Fibroblast of skin of back (primary cell): ENCODE results near the gene FAM151A. TPM values are rescaled to one million over a fixed set of nuclear protein-coding genes. Genes with fewer than 3 reads are reported as not detected.

Experiments used
- DNase-seq: peaks from one replicate; pipeline ENCODE4 v3.0.0-alpha.2; 2013
- polyA plus RNA-seq, 2 experiments: library from polyadenylated mRNA; unstranded; fragments of 120-200 nt; gene quantifications; one replicate each; pipeline ENCODE4 v1.2.1, GENCODE V29; 2013; ENCODE audit not compliant: insufficient read length in 2 of 2

FAM151A gene
- not detected for polyA plus RNA-seq (2013, experiment 1 of 2; ENCODE audit: insufficient read length)
- polyA plus RNA-seq (2013, experiment 2 of 2; ENCODE audit: insufficient read length) = not detected

- no peak for DNase-seq
Measured at GRCh38 chr1:54623216-54624007, at the start of gene FAM151A. TSS of gene FAM151A (minus strand) at chr1:54623525. CDS start at chr1:54623395, 130 bp downstream.

GRCh38 chr1:54671985-54672608 is 48.8 kb upstream of the FAM151A start:
- DNase-seq = peak; percentile 37

GRCh38 chr1:54668567-54668966 is 45.2 kb upstream of the FAM151A start:
- DNase-seq = no peak

- no peak for DNase-seq
Measured at GRCh38 chr1:54667797-54668196, 44.5 kb upstream of the FAM151A start.

GRCh38 chr1:54666333-54666732 is 43.0 kb upstream of the FAM151A start:
- no peak for DNase-seq

- DNase-seq = no peak
Measured at GRCh38 chr1:54665852-54666251, 42.5 kb upstream of the FAM151A start.

GRCh38 chr1:54664364-54664763 is 41.0 kb upstream of the FAM151A start:
- DNase-seq = no peak

GRCh38 chr1:54663725-54664124 is 40.4 kb upstream of the FAM151A start:
- no peak for DNase-seq

- DNase-seq = no peak
Measured at GRCh38 chr1:54658164-54658913, 35.0 kb upstream of the FAM151A start.

- DNase-seq = peak; percentile 27
Measured at GRCh38 chr1:54653036-54653435, 29.7 kb upstream of the FAM151A start.

- no peak for DNase-seq
Measured at GRCh38 chr1:54652168-54652567, 28.8 kb upstream of the FAM151A start.

GRCh38 chr1:54651608-54652007 is 28.3 kb upstream of the FAM151A start:
- DNase-seq = no peak

- DNase-seq = no peak
Measured at GRCh38 chr1:54650417-54650816, 27.1 kb upstream of the FAM151A start.

- DNase-seq = no peak
Measured at GRCh38 chr1:54649921-54650320, 26.6 kb upstream of the FAM151A start.

- DNase-seq = no peak
Measured at GRCh38 chr1:54649130-54649898, 26.0 kb upstream of the FAM151A start.

- DNase-seq = no peak
Measured at GRCh38 chr1:54645806-54646676, 22.7 kb upstream of the FAM151A start.

- no peak for DNase-seq
Measured at GRCh38 chr1:54643736-54644135, 20.4 kb upstream of the FAM151A start.

- no peak for DNase-seq
Measured at GRCh38 chr1:54640863-54641836, 17.8 kb upstream of the FAM151A start, which contains the start of gene MROH7. TSS of gene MROH7 (plus strand) at chr1:54641786. CDS start at chr1:54652927, 11,141 bp downstream.

- DNase-seq = no peak
Measured at GRCh38 chr1:54640361-54640760, 17.0 kb upstream of the FAM151A start.
